Activated naive CD8-positive, alpha-beta T cell treated with anti-CD3 and anti-CD28 coated beads, Interleukin-2, amount 10 ng/mL, durations not matched to agents 7 days and 5 days (primary cell): ENCODE results near the gene SFTA2. TPM values are rescaled to one million over a fixed set of nuclear protein-coding genes. Genes with fewer than 3 reads are reported as not detected.

Experiments
- ATAC-seq: fragments of 150-1000 bp; cut with Tn5 transposase; one replicate; pipeline ENCODE4 v1.10.0; 2021; ENCODE audit warnings: low read depth, moderate library complexity
- POLR2A ChIA-PET: fragments of 350-600 bp; sonication (Branson Sonifier 250); formaldehyde crosslinking; loops from one replicate; lab custom pipeline; 2021; ENCODE audit warnings: antibody characterized with exemption; lab: Charles Lee
- DNase-seq: peaks from one replicate; pipeline ENCODE4 v3.0.0; 2021
- H3K27ac Mint-ChIP-seq: one replicate; pipeline ENCODE4 v1.8.0; 2022; ENCODE audit warnings: mild to moderate bottlenecking, mixed read lengths
- H3K27me3 Mint-ChIP-seq: one replicate; pipeline ENCODE4 v1.8.0; 2022; ENCODE audit warnings: mild to moderate bottlenecking, moderate library complexity, mixed read lengths
- H3K36me3 Mint-ChIP-seq: one replicate; pipeline ENCODE4 v1.8.0; 2021; ENCODE audit warnings: mild to moderate bottlenecking, mixed read lengths
- H3K4me1 Mint-ChIP-seq: one replicate; pipeline ENCODE4 v1.8.0; 2021; ENCODE audit warnings: mixed read lengths
- H3K4me3 Mint-ChIP-seq: one replicate; pipeline ENCODE4 v1.8.0; 2022; ENCODE audit warnings: mild to moderate bottlenecking, moderate library complexity, mixed read lengths
- H3K9me3 Mint-ChIP-seq: one replicate; pipeline ENCODE4 v1.8.0; 2021; ENCODE audit warnings: mixed read lengths
- total RNA-seq, 2 experiments: library from RNA; stranded (reverse); gene quantifications; one replicate each; pipeline ENCODE4 v1.2.3, GENCODE V29; 2021

SFTA2 gene
- total RNA-seq, 2 experiments from 2014 or later: not detected

DNA sequence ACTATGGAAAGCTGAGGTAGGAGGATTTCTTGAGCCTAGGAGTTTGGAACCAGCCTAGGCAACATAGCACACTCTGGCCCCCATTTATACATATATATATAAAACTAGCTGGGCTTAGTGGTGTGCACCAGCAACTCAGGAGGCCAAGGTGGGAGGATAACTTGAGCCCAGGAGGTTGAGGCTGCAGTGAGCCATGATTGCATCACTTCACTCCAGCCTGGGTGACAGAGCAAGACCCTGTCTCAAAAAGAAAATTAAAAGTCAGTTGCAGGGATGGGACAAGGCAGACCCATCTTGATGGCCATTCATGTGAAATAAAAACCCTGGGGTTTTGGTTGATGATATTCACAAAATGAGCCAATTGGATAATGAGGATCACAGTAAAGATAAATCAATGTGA, 30.5 kb downstream of the SFTA2 start:
- ATAC-seq (no peak), DNase-seq (no peak)
- Mint-ChIP-seq H3K9me3 (no peaks in the 10 kb centered on the region), H3K4me3 (no peak overlapping the region), H3K27me3 (peaks cover 2% of the 10 kb centered on the region), H3K27ac (no peak overlapping the region), H3K4me1 (peaks cover 7% of the 10 kb centered on the region), H3K36me3 (peaks cover 5% of the 10 kb centered on the region)
- POLR2A ChIA-PET: interaction anchor here (1.2 kb wide), 1 partner anchor 12 kb away, joined by 3 read pairs; the partner anchor contains the start of gene VARS2

DNA sequence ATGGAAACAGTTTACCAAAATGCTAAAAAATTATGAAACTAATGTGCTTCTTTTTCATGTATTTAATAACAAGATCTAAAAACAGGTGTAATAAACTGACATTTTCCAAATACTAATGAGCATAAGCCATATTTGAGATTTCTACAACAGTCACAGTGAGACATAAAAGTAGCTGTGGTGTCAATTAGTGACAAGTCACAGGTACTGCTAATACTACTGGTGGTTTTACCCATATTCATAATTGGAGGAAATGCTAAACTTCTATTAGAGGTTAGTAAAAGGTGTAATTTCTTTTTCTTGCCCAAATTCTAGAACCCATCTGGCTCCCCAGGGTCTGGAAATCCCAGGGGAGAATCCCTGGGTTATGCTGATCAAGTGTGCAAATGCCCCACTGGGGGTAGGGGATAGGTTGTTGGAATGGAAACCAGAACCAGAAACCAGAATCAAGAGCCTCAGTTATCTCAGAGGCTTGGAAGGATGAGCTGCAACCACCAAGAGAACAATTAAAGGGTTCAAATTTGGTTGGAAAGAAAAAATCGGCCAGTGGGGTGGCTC, 31.0 kb downstream of the SFTA2 start:
- POLR2A ChIA-PET: no interaction called here
- H3K4me3 Mint-ChIP-seq: no peak overlapping the region
- peaks cover 7% of the 10 kb centered on the region for H3K4me1 Mint-ChIP-seq
- no peak for DNase-seq
- no peak overlapping the region for H3K27ac Mint-ChIP-seq
- H3K27me3 Mint-ChIP-seq: peaks cover 2% of the 10 kb centered on the region
- ATAC-seq: no peak
- peaks cover 5% of the 10 kb centered on the region for H3K36me3 Mint-ChIP-seq
- H3K9me3 Mint-ChIP-seq: no peaks in the 10 kb centered on the region

DNA sequence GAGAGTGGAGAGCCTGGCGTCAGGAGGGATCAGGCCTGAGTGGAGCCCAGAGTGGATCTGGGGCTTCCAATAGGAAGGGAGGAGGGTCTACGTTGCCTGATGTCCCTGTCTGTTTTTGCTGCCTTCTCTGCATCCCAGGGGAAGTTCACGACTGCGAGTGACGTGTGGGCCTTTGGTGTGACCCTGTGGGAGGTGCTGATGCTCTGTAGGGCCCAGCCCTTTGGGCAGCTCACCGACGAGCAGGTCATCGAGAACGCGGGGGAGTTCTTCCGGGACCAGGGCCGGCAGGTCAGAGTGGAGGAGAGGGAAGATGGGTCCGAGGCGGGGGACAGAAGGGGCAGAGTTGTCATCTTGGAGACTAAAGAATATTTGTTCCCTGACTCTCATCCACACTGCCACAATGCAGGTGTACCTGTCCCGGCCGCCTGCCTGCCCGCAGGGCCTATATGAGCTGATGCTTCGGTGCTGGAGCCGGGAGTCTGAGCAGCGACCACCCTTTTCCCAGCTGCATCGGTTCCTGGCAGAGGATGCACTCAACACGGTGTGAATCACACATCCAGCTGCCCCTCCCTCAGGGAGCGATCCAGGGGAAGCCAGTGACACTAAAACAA, 33.1 kb downstream of the SFTA2 start:
- DNase-seq (no peak), ATAC-seq (no peak)
- Mint-ChIP-seq H3K9me3 (no peaks in the 10 kb centered on the region), H3K27ac (no peak overlapping the region), H3K4me3 (no peak overlapping the region), H3K27me3 (peaks cover 2% of the 10 kb centered on the region), H3K4me1 (peaks cover 7% of the 10 kb centered on the region), H3K36me3 (peaks cover 9% of the 10 kb centered on the region)
- POLR2A ChIA-PET: interaction anchor here (1.4 kb wide), 1 partner anchor 8 kb away, joined by 3 read pairs; no protein-coding TSS in a partner anchor

DNA sequence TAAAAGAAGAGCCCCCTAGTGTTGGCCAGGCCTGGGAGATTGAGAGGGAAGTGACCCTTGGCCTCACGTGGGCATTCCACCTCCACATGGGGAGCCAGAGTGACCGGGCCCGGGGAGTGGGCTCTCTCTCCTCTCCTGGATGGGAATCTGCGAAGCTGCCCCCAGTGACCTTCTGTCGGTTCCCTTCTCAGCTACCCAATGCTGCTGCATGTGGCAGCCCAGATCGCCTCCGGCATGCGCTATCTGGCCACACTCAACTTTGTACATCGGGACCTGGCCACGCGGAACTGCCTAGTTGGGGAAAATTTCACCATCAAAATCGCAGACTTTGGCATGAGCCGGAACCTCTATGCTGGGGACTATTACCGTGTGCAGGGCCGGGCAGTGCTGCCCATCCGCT, 34.1 kb downstream of the SFTA2 start:
- POLR2A ChIA-PET: no interaction called here
- Mint-ChIP-seq H3K27ac (no peak overlapping the region), H3K9me3 (no peaks in the 10 kb centered on the region), H3K27me3 (peaks cover 2% of the 10 kb centered on the region), H3K36me3 (peaks cover 9% of the 10 kb centered on the region), H3K4me1 (peaks cover 6% of the 10 kb centered on the region), H3K4me3 (no peak overlapping the region)
- ATAC-seq (no peak), DNase-seq (no peak)

DNA sequence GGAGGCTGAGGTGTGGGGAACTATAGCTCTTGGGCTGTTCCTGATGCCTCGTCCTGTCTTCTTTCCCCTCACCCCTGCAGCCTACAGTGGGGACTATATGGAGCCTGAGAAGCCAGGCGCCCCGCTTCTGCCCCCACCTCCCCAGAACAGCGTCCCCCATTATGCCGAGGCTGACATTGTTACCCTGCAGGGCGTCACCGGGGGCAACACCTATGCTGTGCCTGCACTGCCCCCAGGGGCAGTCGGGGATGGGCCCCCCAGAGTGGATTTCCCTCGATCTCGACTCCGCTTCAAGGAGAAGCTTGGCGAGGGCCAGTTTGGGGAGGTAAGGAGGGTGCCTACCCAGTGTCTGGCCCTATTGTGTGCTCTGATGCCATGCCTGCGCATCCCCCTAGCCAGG, 35.4 kb downstream of the SFTA2 start:
- H3K27me3 Mint-ChIP-seq: peaks cover 2% of the 10 kb centered on the region
- POLR2A ChIA-PET: no interaction called here
- H3K27ac Mint-ChIP-seq: no peak overlapping the region
- H3K9me3 Mint-ChIP-seq: no peaks in the 10 kb centered on the region
- no peak overlapping the region for H3K4me3 Mint-ChIP-seq
- H3K4me1 Mint-ChIP-seq: no peaks in the 10 kb centered on the region
- DNase-seq (no peak), ATAC-seq (no peak)
- peaks cover 9% of the 10 kb centered on the region for H3K36me3 Mint-ChIP-seq

DNA sequence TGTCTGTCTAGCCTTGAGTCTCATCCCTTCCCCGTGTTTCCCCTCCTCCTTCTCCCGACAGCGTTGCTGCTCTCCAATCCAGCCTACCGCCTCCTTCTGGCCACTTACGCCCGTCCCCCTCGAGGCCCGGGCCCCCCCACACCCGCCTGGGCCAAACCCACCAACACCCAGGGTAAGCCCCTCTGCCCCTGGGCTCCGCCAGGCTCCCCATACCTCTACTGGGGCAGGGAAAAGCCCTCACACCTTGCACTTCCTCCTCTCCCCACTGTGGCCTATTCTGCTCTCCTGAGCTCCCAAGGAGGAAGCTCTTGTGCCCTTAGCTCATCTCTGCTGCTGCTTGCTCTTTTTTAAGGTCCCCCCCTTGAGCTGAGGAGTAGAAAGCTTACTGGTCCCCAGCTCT, 36.6 kb downstream of the SFTA2 start:
- H3K27me3 Mint-ChIP-seq: no peaks in the 10 kb centered on the region
- ATAC-seq (no peak), DNase-seq (no peak)
- H3K4me3 Mint-ChIP-seq: no peak overlapping the region
- H3K4me1 Mint-ChIP-seq: no peaks in the 10 kb centered on the region
- no peaks in the 10 kb centered on the region for H3K9me3 Mint-ChIP-seq
- no peak overlapping the region for H3K27ac Mint-ChIP-seq
- peaks cover 9% of the 10 kb centered on the region for H3K36me3 Mint-ChIP-seq
- POLR2A ChIA-PET: interaction anchor here (0.8 kb wide), 1 partner anchor 281 kb away, joined by 4 read pairs; no protein-coding TSS in a partner anchor

DNA sequence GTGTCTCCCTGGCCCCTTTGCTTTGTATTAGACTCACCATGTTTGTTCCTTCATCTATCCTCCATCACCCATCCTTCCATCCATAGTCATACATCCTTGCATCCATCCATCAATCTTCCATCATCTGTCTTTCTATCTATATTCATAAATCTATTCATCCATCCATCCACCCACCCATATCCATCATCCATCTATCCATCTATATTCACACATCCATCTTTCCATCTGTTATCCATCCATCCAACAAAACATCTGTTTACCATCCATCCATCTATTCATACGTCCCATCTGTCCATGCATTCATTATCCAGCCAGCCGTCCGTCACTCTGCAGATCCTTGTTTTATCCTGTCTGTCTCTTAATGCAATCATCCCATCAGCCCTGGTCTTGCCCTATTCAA, 37.0 kb downstream of the SFTA2 start:
- Mint-ChIP-seq H3K9me3 (no peaks in the 10 kb centered on the region), H3K27ac (peak overlapping the region; percentile 27), H3K27me3 (no peaks in the 10 kb centered on the region), H3K36me3 (peaks cover 9% of the 10 kb centered on the region), H3K4me3 (no peak overlapping the region), H3K4me1 (no peaks in the 10 kb centered on the region)
- ATAC-seq (no peak), DNase-seq (no peak)
- POLR2A ChIA-PET: no interaction called here

DNA sequence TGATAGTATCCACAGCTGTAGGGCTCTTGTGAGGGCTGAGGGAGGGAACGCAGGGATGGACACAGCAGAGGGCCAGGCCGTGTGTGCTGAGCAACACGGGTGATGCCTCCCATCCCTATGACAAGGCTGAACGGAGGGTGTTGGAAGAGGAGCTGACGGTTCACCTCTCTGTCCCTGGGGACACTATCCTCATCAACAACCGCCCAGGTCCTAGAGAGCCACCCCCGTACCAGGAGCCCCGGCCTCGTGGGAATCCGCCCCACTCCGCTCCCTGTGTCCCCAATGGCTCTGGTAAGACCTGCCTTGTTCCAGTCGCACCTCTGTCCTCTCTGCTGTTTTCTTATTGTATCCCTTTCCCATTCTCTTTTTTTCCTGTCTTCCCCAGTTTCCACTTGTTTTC, 37.6 kb downstream of the SFTA2 start:
- POLR2A ChIA-PET: no interaction called here
- ATAC-seq (no peak), DNase-seq (no peak)
- H3K4me3 Mint-ChIP-seq: no peak overlapping the region
- H3K36me3 Mint-ChIP-seq: peaks cover 7% of the 10 kb centered on the region
- H3K4me1 Mint-ChIP-seq: no peaks in the 10 kb centered on the region
- H3K27me3 Mint-ChIP-seq: no peaks in the 10 kb centered on the region
- H3K27ac Mint-ChIP-seq: no peak overlapping the region
- no peaks in the 10 kb centered on the region for H3K9me3 Mint-ChIP-seq

DNA sequence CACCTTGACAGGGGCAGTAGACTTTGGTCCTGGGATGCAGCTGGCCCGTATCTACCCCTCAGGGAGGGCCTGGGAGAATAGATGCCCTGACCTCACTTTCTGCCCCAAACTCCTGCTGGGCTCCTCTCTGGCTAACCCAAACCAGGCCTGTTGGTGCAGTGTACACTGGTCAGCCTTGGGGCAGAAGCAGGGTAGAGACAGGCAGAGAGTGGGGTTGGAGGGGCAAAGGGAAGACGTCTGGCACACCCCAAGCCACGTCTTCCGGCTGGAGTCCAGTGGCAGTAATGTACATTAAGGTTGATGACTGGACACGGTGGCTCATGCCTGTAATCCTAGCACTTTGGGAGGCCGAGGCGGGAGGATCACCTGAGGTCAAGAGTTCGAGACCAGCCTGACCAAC, 38.3 kb downstream of the SFTA2 start:
- Mint-ChIP-seq H3K4me3 (no peak overlapping the region), H3K27ac (no peak overlapping the region), H3K4me1 (no peaks in the 10 kb centered on the region), H3K36me3 (peaks cover 7% of the 10 kb centered on the region), H3K27me3 (no peaks in the 10 kb centered on the region), H3K9me3 (no peaks in the 10 kb centered on the region)
- ATAC-seq (no peak), DNase-seq (no peak)
- POLR2A ChIA-PET: no interaction called here

DNA sequence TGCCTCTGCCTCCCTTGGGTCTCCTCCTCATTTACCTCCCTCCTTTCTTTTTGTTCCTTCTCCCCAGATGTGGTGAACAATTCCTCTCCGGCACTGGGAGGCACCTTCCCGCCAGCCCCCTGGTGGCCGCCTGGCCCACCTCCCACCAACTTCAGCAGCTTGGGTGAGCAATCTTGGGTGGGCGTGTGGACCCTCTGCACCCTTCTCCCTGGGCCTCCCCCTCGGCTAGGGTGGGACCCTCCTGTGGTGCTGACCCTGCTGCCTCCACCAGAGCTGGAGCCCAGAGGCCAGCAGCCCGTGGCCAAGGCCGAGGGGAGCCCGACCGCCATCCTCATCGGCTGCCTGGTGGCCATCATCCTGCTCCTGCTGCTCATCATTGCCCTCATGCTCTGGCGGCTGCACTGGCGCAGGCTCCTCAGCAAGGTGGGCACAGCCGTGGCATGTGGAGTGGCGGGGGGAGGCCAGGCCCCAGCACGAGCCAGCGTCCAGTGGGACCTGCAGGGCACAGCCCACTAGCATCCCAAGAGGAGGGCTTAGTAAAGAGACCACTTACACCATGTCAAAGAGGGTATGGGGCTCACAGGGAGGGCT, 38.9 kb downstream of the SFTA2 start:
- no peaks in the 10 kb centered on the region for H3K27me3 Mint-ChIP-seq

DNA sequence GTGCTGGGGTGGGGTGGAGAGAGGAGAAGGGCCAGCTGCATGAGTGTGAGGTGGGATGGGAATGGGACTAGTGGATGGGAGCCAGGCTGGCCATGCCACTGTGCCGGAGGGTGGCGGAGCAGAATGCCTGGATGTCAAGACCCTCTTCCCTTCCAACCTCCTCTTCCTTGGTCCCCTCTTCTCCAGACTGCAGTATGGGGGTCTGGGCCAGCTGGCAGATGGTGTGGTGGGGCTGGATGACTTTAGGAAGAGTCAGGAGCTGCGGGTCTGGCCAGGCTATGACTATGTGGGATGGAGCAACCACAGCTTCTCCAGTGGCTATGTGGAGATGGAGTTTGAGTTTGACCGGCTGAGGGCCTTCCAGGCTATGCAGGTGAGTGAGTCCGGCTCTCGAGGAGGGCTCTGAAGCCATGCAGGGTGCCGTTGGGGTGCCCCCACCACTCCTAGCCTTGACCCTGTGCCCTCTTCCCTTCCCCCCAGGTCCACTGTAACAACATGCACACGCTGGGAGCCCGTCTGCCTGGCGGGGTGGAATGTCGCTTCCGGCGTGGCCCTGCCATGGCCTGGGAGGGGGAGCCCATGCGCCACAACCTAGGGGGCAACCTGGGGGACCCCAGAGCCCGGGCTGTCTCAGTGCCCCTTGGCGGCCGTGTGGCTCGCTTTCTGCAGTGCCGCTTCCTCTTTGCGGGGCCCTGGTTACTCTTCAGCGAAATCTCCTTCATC, 40.0 kb downstream of the SFTA2 start:
- Mint-ChIP-seq H3K9me3 (no peaks in the 10 kb centered on the region), H3K27ac (no peak overlapping the region), H3K4me1 (no peaks in the 10 kb centered on the region)

More for the DNA sequence above, 38.9 kb downstream of the SFTA2 start:
- ATAC-seq: no peak
- Mint-ChIP-seq H3K4me1 (no peaks in the 10 kb centered on the region), H3K27ac (no peak overlapping the region), H3K9me3 (no peaks in the 10 kb centered on the region), H3K4me3 (no peak overlapping the region), H3K36me3 (peaks cover 4% of the 10 kb centered on the region)
- no peak for DNase-seq
- POLR2A ChIA-PET: no interaction called here

DNA sequence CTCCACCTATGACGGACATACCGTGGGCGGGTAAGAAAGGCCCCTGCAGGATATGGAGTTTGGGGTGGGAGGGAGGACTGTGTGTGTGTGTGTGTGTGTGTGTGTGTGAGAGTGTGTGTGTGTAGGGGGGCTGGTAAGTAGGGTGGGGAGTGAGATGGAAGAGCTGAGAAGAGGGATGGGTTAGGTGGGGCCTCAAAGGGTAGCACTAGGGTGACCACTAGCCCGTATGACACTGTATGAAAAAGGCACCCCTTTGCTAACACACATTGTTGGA, 40.6 kb downstream of the SFTA2 start:
- no peak overlapping the region for H3K27ac Mint-ChIP-seq
- H3K4me1 Mint-ChIP-seq: no peaks in the 10 kb centered on the region
- no peak for ATAC-seq

More for the DNA sequence above, 40.0 kb downstream of the SFTA2 start:
- Mint-ChIP-seq H3K27me3 (no peaks in the 10 kb centered on the region), H3K4me3 (no peak overlapping the region), H3K36me3 (peaks cover 4% of the 10 kb centered on the region)
- POLR2A ChIA-PET: no interaction called here
- DNase-seq: no peak
- no peak for ATAC-seq

DNA sequence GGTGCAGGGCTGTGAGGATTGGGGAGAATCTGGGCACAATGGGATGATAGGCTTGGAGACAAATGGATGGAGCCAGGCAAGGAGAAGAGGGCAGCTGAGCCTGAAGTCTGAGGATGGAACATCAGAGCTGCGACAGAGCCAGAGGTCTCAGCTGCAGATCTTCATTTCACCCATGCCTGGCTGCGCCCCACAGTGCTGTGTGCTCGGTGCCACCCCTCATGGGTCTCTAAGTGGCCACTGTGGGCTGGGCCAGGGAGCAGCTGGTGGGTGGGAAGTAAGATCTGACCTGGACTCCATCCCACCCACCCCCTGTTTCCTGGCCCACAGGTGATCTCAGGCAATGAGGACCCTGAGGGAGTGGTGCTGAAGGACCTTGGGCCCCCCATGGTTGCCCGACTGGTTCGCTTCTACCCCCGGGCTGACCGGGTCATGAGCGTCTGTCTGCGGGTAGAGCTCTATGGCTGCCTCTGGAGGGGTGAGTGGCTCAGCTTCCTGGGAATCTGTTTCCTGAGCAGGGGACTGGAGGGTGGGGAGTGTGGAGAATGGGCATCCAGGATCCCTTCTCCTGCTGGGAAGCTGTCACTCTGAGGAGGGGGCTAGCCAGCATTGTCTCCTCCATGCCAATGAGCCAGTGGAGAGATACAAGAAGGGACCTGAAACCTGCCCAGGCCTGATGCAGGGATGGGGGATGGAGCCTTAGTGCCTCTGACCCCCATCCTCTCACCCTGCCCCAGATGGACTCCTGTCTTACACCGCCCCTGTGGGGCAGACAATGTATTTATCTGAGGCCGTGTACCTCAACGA, 41.1 kb downstream of the SFTA2 start:
- Mint-ChIP-seq H3K9me3 (no peaks in the 10 kb centered on the region), H3K36me3 (peaks cover 4% of the 10 kb centered on the region)

More for the DNA sequence above, 40.6 kb downstream of the SFTA2 start:
- peaks cover 4% of the 10 kb centered on the region for H3K36me3 Mint-ChIP-seq
- H3K9me3 Mint-ChIP-seq: no peaks in the 10 kb centered on the region
- no peak for DNase-seq
- H3K27me3 Mint-ChIP-seq: no peaks in the 10 kb centered on the region
- POLR2A ChIA-PET: no interaction called here
- no peak overlapping the region for H3K4me3 Mint-ChIP-seq

More for the DNA sequence above, 41.1 kb downstream of the SFTA2 start:
- POLR2A ChIA-PET: interaction anchor here (1.3 kb wide), 1 partner anchor 9 kb away, joined by 3 read pairs; no protein-coding TSS in a partner anchor
- H3K4me1 Mint-ChIP-seq: peaks cover 3% of the 10 kb centered on the region
- H3K4me3 Mint-ChIP-seq: no peak overlapping the region
- H3K27me3 Mint-ChIP-seq: no peaks in the 10 kb centered on the region
- no peak overlapping the region for H3K27ac Mint-ChIP-seq
- DNase-seq (peak; percentile 15), ATAC-seq (no peak)
